Ammon's horn (tissue), 1 donor: ENCODE results near the gene SERINC3.

Experiments
- DNase-seq: peaks from one replicate; pipeline ENCODE4 v3.0.0-alpha.2; 2016; ENCODE audit warnings: low spot score

SERINC3 gene

GRCh38 chr20:44464514-44464913, 57.4 kb downstream of the SERINC3 start:
- DNase-seq: no peak

- DNase-seq: no peak
These were observed 58.4 kb downstream of the SERINC3 start for GRCh38 chr20:44463466-44463865.

- DNase-seq: no peak
These were observed 60.1 kb downstream of the SERINC3 start for GRCh38 chr20:44461803-44462174.

- no peak for DNase-seq
These were observed 60.6 kb downstream of the SERINC3 start for GRCh38 chr20:44461142-44461802.

- DNase-seq: peak; percentile 18
These were observed 61.1 kb downstream of the SERINC3 start for GRCh38 chr20:44460795-44461141.

- DNase-seq: no peak
These were observed 62.6 kb downstream of the SERINC3 start for GRCh38 chr20:44459271-44459670.

GRCh38 chr20:44457016-44457415, 64.9 kb downstream of the SERINC3 start:
- DNase-seq: no peak

GRCh38 chr20:44456611-44457010, 65.3 kb downstream of the SERINC3 start:
- DNase-seq: no peak

- DNase-seq: no peak
These were observed 66.7 kb downstream of the SERINC3 start for GRCh38 chr20:44455126-44455525.

GRCh38 chr20:44454306-44454963, 67.4 kb downstream of the SERINC3 start:
- DNase-seq: no peak

GRCh38 chr20:44450903-44451450, 70.9 kb downstream of the SERINC3 start:
- no peak for DNase-seq

GRCh38 chr20:44450281-44450889, 71.5 kb downstream of the SERINC3 start:
- DNase-seq: no peak

GRCh38 chr20:44449864-44450263, 72.0 kb downstream of the SERINC3 start:
- no peak for DNase-seq

GRCh38 chr20:44448753-44449546, 72.9 kb downstream of the SERINC3 start:
- no peak for DNase-seq

GRCh38 chr20:44447827-44448419, 73.9 kb downstream of the SERINC3 start:
- DNase-seq: no peak
